NOMO-1 (cell line): ENCODE measurements around the gene FXR2.
"Not testable (repeated sequence)": the region's sequence is repeated elsewhere in the genome, so short reads cannot be mapped to it uniquely, and the experiment has no call there.

Source experiments
- DNase-seq, 2 experiments: peaks; one replicate each; lab custom pipeline; 2025; ENCODE audit not compliant: unreplicated experiment in 2 of 2; lab: John Stamatoyannopoulos, UW

FXR2 gene

GRCh38 chr17:7629939-7630571, 15.4 kb upstream of the FXR2 start, which contains the start of gene SHBG:
TSS of gene SHBG (plus strand) at chr17:7630135. CDS start at chr17:7630173, 38 bp downstream.
- no peak for DNase-seq

GRCh38 chr17:7627250-7628121, 12.8 kb upstream of the FXR2 start, which contains the start of gene SAT2:
TSS of gene SAT2 (minus strand) at chr17:7627821. CDS start at chr17:7627635, 186 bp downstream.
- peak; percentile 87 to 94 for DNase-seq

GRCh38 chr17:7626956-7627249, 12.2 kb upstream of the FXR2 start:
- no peak for DNase-seq

- no peak for DNase-seq
Observed at GRCh38 chr17:7626307-7626706, 11.6 kb upstream of the FXR2 start.

DNA sequence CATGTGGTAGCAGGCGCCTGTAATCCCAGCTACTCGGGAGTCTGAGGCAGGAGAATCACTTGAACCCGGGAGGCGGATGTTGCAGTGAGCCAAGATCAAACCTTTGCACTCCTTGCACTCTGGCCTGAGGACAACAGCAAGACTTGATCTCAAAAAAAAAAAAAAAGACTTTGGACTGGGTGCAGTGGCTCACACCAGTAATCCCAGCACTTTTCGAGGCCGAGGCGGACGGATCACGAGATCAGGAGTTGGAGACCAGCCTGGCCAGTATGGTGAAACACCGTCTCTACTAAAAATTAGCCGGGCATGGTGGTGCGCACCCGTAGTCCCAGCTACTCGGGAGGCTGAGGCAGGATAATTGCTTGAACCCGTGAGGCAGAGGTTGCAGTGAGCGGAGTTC, 11.1 kb upstream of the FXR2 start:
- DNase-seq, result not testable (repeated sequence)

- DNase-seq, result no peak
Observed at GRCh38 chr17:7623661-7624060, 9.0 kb upstream of the FXR2 start.

- no peak for DNase-seq
Observed at GRCh38 chr17:7620835-7621234, 6.1 kb upstream of the FXR2 start.

- DNase-seq, result no peak
Observed at GRCh38 chr17:7618608-7619007, 3.9 kb upstream of the FXR2 start.

DNA sequence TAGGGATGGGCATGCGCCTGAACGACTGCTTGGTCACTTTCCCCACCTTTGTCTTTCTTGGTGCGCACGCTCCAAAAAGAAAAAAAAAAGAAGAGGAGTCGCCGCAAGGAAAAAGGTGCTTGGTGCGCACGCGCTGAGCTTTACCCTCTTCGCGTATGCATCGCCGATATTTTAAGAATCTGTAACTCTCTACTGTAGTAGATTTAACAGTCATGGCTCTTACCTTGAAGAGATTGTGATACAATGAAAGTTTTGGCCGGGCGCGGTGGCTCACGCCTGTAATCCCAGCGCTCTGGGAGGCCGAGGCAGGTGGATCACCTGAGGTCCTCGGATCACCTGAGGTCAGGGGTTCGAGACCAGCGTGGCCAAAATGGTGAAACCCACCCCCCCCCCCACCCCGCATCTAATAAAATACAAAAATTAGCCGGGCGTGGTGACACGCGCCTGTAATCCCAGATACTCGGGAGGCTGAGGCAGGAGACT, 609 bp upstream of the FXR2 start:
- DNase-seq, result no peak

- no peak for DNase-seq
Observed at GRCh38 chr17:7613769-7614424, 800 bp downstream of the FXR2 start.

DNA sequence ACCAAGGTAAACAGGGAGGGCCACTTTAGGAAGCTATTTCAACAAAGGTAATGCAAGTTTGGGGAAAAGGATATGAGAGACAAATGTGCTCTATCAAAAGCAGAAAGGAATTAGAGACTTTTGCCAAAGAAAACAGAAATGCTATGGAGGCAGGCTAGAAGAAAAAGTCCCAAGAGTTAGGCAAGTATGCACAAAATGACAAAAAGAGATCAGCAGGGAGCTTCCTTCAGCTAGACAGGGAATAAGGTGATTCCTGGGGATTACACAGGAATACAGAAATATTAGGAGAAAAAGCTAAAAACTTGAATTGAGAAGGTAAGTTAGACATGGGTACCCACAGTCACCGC, 2.4 kb downstream of the FXR2 start:
- DNase-seq, result no peak

- no peak for DNase-seq
Observed at GRCh38 chr17:7611635-7612293, 2.9 kb downstream of the FXR2 start.

DNA sequence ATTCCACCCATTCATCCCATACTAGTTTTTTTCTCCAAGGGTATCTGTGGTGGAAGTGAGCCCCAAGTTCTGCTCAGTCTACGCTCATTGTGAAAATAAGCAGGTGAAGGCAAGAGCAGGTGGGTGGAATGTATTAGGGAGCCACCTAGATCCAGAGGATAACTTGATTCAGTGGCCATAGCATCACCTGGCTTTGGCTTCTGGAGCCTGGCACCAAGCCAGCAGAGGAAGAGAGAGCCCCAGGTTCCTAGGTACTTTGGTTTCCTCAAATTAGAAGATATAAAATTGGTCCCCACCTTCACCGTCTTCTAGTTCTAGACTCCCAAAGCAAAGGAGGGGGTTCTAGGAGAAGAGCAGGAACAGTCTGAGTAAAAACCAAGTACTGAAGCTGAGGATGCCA, 4.1 kb downstream of the FXR2 start:
- DNase-seq, result no peak

DNA sequence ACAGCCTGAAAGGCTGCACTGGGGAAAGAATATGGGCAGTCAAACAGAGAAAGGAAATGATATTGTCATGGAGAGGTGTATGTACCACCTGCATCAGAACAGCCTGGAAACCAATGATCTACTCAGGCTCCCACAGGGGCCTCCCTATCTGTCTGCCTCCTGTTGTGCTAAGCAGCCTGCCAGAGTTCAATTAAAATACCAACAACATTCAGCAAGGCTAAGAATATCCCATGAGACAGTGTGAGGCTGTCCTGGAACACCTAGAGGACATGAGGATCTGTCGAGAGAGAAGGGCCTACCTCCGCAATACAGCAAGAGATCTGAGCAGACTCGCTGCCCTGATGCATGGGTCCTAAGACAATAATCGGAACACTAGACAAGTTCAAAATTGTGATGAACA, 8.4 kb downstream of the FXR2 start:
- DNase-seq, result no peak

DNA sequence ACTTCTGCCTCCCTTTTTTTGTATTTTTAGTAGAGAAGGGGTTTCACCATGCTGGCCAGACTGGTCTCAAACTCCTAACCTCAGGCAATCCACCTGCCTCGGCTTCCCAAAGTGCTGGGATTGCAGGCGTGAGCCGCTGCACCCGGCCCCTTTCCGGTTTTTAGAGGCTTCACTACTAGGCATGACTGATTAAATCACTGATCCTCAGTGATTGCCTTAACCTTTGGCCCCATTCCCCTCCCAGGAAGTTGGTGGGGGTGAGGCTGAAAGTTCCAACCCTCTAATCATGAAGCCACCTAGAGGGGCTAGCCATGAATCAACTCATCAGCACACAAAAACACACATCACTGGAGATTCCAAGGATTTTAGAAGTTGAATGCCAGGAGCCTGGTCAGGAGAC, 17.1 kb downstream of the FXR2 start:
- not testable (repeated sequence) for DNase-seq

- no peak for DNase-seq
Observed at GRCh38 chr17:7593296-7593695, 21.4 kb downstream of the FXR2 start.

DNA sequence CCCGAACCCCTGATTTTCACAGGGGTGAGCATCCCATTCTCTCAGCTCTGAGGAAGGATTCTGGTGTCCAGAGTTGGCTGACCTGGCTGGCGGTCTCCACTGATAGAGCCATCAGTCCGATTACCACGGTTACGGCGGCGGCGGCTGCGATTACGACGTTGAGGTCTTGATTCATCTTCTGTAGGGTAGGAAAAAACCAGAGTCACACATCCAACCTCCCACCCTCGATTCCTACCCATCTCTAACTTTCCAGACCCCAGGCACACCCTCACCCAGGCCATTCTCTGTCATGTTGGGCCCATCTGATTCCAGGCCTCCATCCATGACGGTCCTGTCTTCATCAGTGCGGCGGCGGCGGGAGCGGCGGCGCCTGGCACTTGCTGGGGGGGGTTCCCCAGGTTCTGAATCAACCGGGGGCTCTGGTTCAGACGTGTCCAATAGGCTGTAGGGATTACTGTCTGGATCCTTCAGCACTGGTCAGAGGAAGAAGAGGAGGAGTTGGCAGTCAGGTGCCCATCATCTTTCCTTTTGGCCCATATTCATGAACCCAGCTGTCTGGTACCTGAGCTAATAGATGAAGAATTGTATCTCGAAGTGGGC, 22.2 kb downstream of the FXR2 start:
- no peak for DNase-seq

DNA sequence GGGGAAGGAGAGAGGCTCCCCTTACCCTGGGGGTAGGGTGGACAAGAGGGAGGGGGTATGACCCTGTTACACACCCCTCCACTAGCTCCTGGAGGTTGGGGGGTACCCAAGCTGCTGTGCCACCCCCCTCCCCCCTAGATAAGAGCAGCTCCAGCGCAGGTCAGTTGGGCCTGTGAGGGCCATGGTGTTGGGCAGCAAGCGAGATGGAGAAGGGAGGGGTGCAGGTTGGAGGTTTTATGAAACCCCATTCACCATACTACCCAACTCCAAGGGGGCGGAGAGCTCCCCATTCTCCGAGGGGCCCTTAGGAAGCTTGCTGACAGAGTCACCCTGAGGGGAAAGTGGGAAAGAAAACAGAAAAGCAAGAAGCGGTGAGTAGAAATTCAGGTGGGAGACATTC, 23.1 kb downstream of the FXR2 start:
- no peak for DNase-seq

- no peak for DNase-seq
Observed at GRCh38 chr17:7590743-7591142, 24.0 kb downstream of the FXR2 start.

GRCh38 chr17:7589891-7590691, 24.6 kb downstream of the FXR2 start, which contains the start of gene SOX15:
TSS of gene SOX15 (minus strand) at chr17:7590094. CDS start at chr17:7589676, 418 bp downstream.
- DNase-seq, result no peak
